LNCAP (cell line): ENCODE measurements around the gene MYRIP.

Experiments used
- CTCF ChIP-seq: fragments of 450-650 bp; IDR thresholded peaks from 2 replicates; pipeline ENCODE4 v1.5.1; 2017; ENCODE audit warnings: mild to moderate bottlenecking

The MYRIP gene

GRCh38 chr3:40169983-40170382 is 360.6 kb downstream of the MYRIP start:
- TF ChIP-seq CTCF = no peak

DNA sequence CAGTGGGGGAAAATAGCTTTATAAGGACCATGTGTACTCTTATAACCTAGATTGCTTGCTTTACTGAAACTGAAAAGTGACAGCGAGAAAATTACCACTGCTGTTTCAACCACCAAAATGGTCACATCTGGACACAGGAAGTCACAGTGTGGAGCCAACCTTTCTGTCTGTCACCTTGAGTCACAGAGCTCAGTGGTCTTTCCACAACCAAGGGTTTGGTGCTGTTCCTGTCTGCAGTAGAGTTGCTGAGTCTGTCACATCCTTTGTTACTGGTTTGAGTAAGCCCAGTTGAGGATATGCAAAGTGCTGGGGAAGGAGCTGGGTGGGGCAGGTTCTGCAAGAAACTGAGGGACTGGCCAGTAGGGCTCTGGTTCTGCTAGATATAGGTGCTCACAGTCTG is 361.0 kb downstream of the MYRIP start:
- TF ChIP-seq CTCF = no peak

- TF ChIP-seq CTCF = no peak
These were observed 363.2 kb downstream of the MYRIP start for GRCh38 chr3:40172560-40172959.

- TF ChIP-seq CTCF = no peak
These were observed 363.9 kb downstream of the MYRIP start for GRCh38 chr3:40173227-40173721.

DNA sequence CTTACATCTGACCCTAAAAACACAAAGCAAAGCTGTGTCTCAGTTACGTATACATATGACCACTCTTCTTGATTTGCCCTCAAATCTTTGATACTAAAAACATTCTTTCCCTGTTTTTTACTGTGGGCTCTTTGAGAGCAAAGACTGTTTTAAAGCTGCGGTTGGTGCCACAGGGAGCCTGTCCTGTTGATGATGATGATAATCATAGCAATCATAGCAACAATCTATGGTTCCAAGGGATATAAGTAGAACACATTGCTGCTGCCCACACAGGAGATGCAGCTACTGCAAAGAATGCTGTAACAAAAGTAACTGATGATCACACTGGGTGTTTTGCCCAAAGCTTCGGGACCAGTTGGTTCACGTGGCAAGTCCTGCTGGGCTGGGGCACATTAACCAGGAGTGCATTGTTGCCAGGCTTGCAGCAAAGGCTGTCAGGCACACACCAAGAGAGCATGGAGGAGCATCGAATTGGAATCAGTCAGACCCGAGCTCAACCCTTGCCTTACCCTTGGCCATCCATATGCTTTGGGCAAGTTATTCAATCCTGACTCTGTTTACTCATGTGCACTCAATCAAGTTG is 368.7 kb downstream of the MYRIP start:
- no peak for TF ChIP-seq CTCF

- TF ChIP-seq CTCF = peak; percentile 69; the same call in 1 of the 2 replicates
These were observed 369.6 kb downstream of the MYRIP start for GRCh38 chr3:40179016-40179415.

- no peak for TF ChIP-seq CTCF
These were observed 371.8 kb downstream of the MYRIP start for GRCh38 chr3:40181182-40181581.
